Upper lobe of left lung (tissue), 6 donors: ENCODE data around the gene PTPRN2. TPM values are rescaled to one million over a fixed set of nuclear protein-coding genes. Genes with fewer than 3 reads are reported as not detected.
"Not testable (repeated sequence)": the region's sequence is repeated elsewhere in the genome, so short reads cannot be mapped to it uniquely, and the experiment has no call there.

Experiments used
- ATAC-seq, 2 donors: fragments of 200-7000 bp; cut with Tn5 transposase; one replicate each; pipeline ENCODE4 v1.9.1; 2022; ENCODE audit warnings: mild to moderate bottlenecking in 2 of 2, moderate library complexity in 2 of 2; ENCODE audit not compliant: low FRiP score in 2 of 2
- DNase-seq, 2 donors: peaks; one replicate each; pipeline ENCODE4 v3.0.0-alpha.2; 2019 to 2020
- H3K27ac ChIP-seq, 4 donors: fragments of 200-600 bp; sonication (generic); one replicate each; pipeline ENCODE4 v1.5.1; 2016 to 2019
- H3K27me3 ChIP-seq, 4 donors: fragments of 200-600 bp; sonication (generic); one replicate each; pipeline ENCODE4 v1.5.1; 2017 to 2019
- H3K36me3 ChIP-seq, 4 donors: fragments of 200-600 bp; sonication (generic); one replicate each; pipeline ENCODE4 v1.5.1; 2016 to 2019
- H3K4me1 ChIP-seq, 4 donors: fragments of 200-600 bp; sonication (generic); one replicate each; pipeline ENCODE4 v1.5.1; 2018 to 2019
- H3K4me3 ChIP-seq, 4 donors: fragments of 200-600 bp; sonication (generic); one replicate each; pipeline ENCODE4 v1.5.1; 2017 to 2019; ENCODE audit warnings: mild to moderate bottlenecking in 2 of 4, moderate library complexity in 1 of 4
- H3K9me3 ChIP-seq, 4 donors: fragments of 200-600 bp; sonication (generic); one replicate each; pipeline ENCODE4 v1.5.1; 2018 to 2019
- CTCF ChIP-seq, 6 experiments: fragments of 450-650 bp in 4 of 6; fragments of 200-600 bp in 2 of 6; sonication (generic) in 2 of 6; IDR thresholded peaks; one replicate each; pipeline ENCODE4 v1.5.1; 2016 to 2019; ENCODE audit warnings: antibody characterized with exemption in 6 of 6
- EP300 ChIP-seq, 4 donors: sonication (generic); formaldehyde crosslinking; IDR thresholded peaks; one replicate each; pipeline ENCODE4 v1.5.1; 2017; ENCODE audit warnings: antibody characterized with exemption in 4 of 4, control low read depth in 2 of 4
- POLR2A ChIP-seq, 4 donors: fragments of 450-650 bp; IDR thresholded peaks; one replicate each; pipeline ENCODE4 v1.5.1; 2016 to 2017; ENCODE audit warnings: antibody characterized with exemption in 4 of 4, mild to moderate bottlenecking in 2 of 4
- POLR2AphosphoS5 ChIP-seq, 2 donors: sonication (generic); formaldehyde crosslinking; IDR thresholded peaks; one replicate each; pipeline ENCODE4 v1.5.1; 2017; ENCODE audit warnings: antibody characterized with exemption in 2 of 2
- WGBS, 2 donors: methylation state at CpG; one replicate each; pipeline ENCODE4 v1.1.5; 2017 to 2018; 5-methylcytosine and 5-hydroxymethylcytosine counted together
- total RNA-seq, 6 donors: library from RNA; depleted of rRNA in 4 of 6; stranded (reverse); fragments of >200 nt in 4 of 6; gene quantifications; one replicate each; pipeline versions ENCODE4 v1.1.0 to v1.2.1, GENCODE V29; 2016 to 2021
- donor health status: DM: no; HTN: no; CAD: no; lungs with moderate emphysema.
- donor health status: DM: no; HTN: yes; CAD: no; lungs with severe emphysema.

Gene PTPRN2
- total RNA-seq, 6 donors from 2014 or later, result 3.3 to 7.9 (median 5.2) TPM

GRCh38 chr7:158216198-158216597 lies 371.4 kb downstream of the PTPRN2 start:
- Histone ChIP-seq H3K27me3 (no peaks in the 10 kb centered on the region), H3K27ac (no peak overlapping the region), H3K4me1 (no peaks in the 10 kb centered on the region), H3K36me3 (no peaks in the 10 kb centered on the region), H3K9me3 (peaks cover 0 to 6% (median 2%) of the 10 kb centered on the region in 4 donors), H3K4me3 (no peak overlapping the region)
- DNase-seq (no peak), ATAC-seq (no peak)
- TF ChIP-seq POLR2AphosphoS5 (IDR thresholded peaks at IDR 0.05) (no peak), POLR2A (IDR thresholded peaks at IDR 0.05) (no peak), CTCF (IDR thresholded peaks at IDR 0.05) (no peak), EP300 (IDR thresholded peaks at IDR 0.05) (no peak)

GRCh38 chr7:158209435-158209834 lies 378.2 kb downstream of the PTPRN2 start:
- no peak overlapping the region for H3K4me3 ChIP-seq
- no peak for ATAC-seq
- no peaks in the 10 kb centered on the region for H3K36me3 ChIP-seq
- H3K4me1 ChIP-seq, result no peaks in the 10 kb centered on the region
- DNase-seq, result no peak
- no peak overlapping the region for H3K27ac ChIP-seq
- TF ChIP-seq POLR2A (IDR thresholded peaks at IDR 0.05), result no peak
- 65 to 76% methylated on average over 1 of the region's 1 CpG for WGBS, 2 donors
- no peaks in the 10 kb centered on the region for H3K27me3 ChIP-seq
- H3K9me3 ChIP-seq, result peaks cover 0 to 6% (median 2%) of the 10 kb centered on the region in 4 donors

GRCh38 chr7:158206341-158206740 lies 381.3 kb downstream of the PTPRN2 start:
- ATAC-seq, result no peak
- H3K27ac ChIP-seq, result no peak overlapping the region
- no peaks in the 10 kb centered on the region for H3K27me3 ChIP-seq

GRCh38 chr7:158204453-158204852 lies 383.2 kb downstream of the PTPRN2 start:
- no peak overlapping the region for H3K4me3 ChIP-seq
- H3K4me1 ChIP-seq, result no peaks in the 10 kb centered on the region
- no peaks in the 10 kb centered on the region for H3K36me3 ChIP-seq
- 70% methylated on average over 4 of the region's 4 CpGs for WGBS, 2 donors
- TF ChIP-seq EP300 (IDR thresholded peaks at IDR 0.05), result no peak
- no peak for TF ChIP-seq POLR2A (IDR thresholded peaks at IDR 0.05)
- TF ChIP-seq POLR2AphosphoS5 (IDR thresholded peaks at IDR 0.05), result no peak
- no peak for TF ChIP-seq CTCF (IDR thresholded peaks at IDR 0.05)
- no peak overlapping the region for H3K27ac ChIP-seq
- H3K27me3 ChIP-seq, result no peaks in the 10 kb centered on the region
- no peak for DNase-seq
- H3K9me3 ChIP-seq, result peaks cover 0 to 2% (median under 1%) of the 10 kb centered on the region in 4 donors
- no peak for ATAC-seq

More at GRCh38 chr7:158206341-158206740, 381.3 kb downstream of the PTPRN2 start:
- no peaks in the 10 kb centered on the region for H3K4me1 ChIP-seq
- no peak for DNase-seq
- TF ChIP-seq POLR2A (IDR thresholded peaks at IDR 0.05) (no peak), EP300 (IDR thresholded peaks at IDR 0.05) (no peak), CTCF (IDR thresholded peaks at IDR 0.05) (no peak), POLR2AphosphoS5 (IDR thresholded peaks at IDR 0.05) (no peak)
- H3K4me3 ChIP-seq, result no peak overlapping the region
- peaks cover 0 to 6% (median 2%) of the 10 kb centered on the region in 4 donors for H3K9me3 ChIP-seq
- H3K36me3 ChIP-seq, result no peaks in the 10 kb centered on the region
- WGBS, 2 donors, result 81 to 89% methylated on average over 6 of the region's 6 CpGs

GRCh38 chr7:158203948-158204347 lies 383.7 kb downstream of the PTPRN2 start:
- ATAC-seq, H3K4me3 ChIP-seq, H3K27me3 ChIP-seq, H3K4me1 ChIP-seq, H3K36me3 ChIP-seq, H3K27ac ChIP-seq, H3K9me3 ChIP-seq: not testable (repeated sequence)
- DNase-seq, result peak in 1 of 2 donors; percentile 69
- 27 to 45% methylated on average over 33 to 42 of the region's 42 CpGs for WGBS, 2 donors

- Histone ChIP-seq H3K9me3 (peaks cover 0 to 30% (median 0%) of the 10 kb centered on the region in 4 donors), H3K4me1 (no peaks in the 10 kb centered on the region), H3K4me3 (no peak overlapping the region), H3K36me3 (no peaks in the 10 kb centered on the region), H3K27me3 (no peaks in the 10 kb centered on the region), H3K27ac (no peak overlapping the region)
- WGBS, 2 donors, result 86 to 87% methylated on average over 13 to 14 of the region's 15 CpGs
- peak in 1 of 2 donors; percentile 20 for ATAC-seq
- TF ChIP-seq CTCF (IDR thresholded peaks at IDR 0.05), result no peak
- TF ChIP-seq EP300 (IDR thresholded peaks at IDR 0.05), result no peak
- no peak for TF ChIP-seq POLR2A (IDR thresholded peaks at IDR 0.05)
- DNase-seq, result peak in 1 of 2 donors; percentile 48
These were observed 393.2 kb downstream of the PTPRN2 start for GRCh38 chr7:158194365-158194900.
